Astrocyte (in vitro differentiated cells and primary cell): Measurements from ENCODE around the gene PRKG1. TPM values are rescaled to one million over a fixed set of nuclear protein-coding genes. Genes with fewer than 3 reads are reported as not detected.

ENCODE experiments used
- DNase-seq: peaks from one replicate; pipeline ENCODE4 v3.0.0-alpha.2; 2010; ENCODE audit warnings: low read depth
- FAIRE-seq: peaks from 2 replicates; lab custom pipeline; 2011; peaks lifted over from hg19 to GRCh38; lab: Jason Lieb, UNC
- H2AFZ ChIP-seq: 2 replicates; pipeline ENCODE4 v1.6.0; 2012; ENCODE audit warnings: low read depth, low read length, inconsistent platforms
- H3K27ac ChIP-seq: 2 replicates; pipeline ENCODE4 v1.5.1; 2011; ENCODE audit warnings: low read depth, low read length, inconsistent platforms
- H3K27me3 ChIP-seq: 2 replicates; pipeline ENCODE4 v1.6.0; 2011; ENCODE audit warnings: low read length, inconsistent platforms; ENCODE audit not compliant: insufficient read depth
- H3K36me3 ChIP-seq: 2 replicates; pipeline ENCODE4 v1.5.1; 2011; ENCODE audit warnings: low read length, inconsistent platforms; ENCODE audit not compliant: insufficient read depth
- H3K4me1 ChIP-seq: 2 replicates; pipeline ENCODE4 v1.5.1; 2011; ENCODE audit warnings: low read length, inconsistent platforms; ENCODE audit not compliant: insufficient read depth
- H3K4me2 ChIP-seq: 2 replicates; pipeline ENCODE4 v1.6.0; 2012; ENCODE audit warnings: low read length, inconsistent platforms
- H3K4me3 ChIP-seq: 2 replicates; pipeline ENCODE4 v1.5.1; 2011; ENCODE audit warnings: low read depth, mild to moderate bottlenecking, low read length, inconsistent platforms; ENCODE audit not compliant: insufficient read depth
- H3K79me2 ChIP-seq: 2 replicates; pipeline ENCODE4 v1.6.0; 2012; ENCODE audit warnings: mild to moderate bottlenecking, low read length, inconsistent platforms; ENCODE audit not compliant: insufficient read depth
- H3K9ac ChIP-seq: 2 replicates; pipeline ENCODE4 v1.6.0; 2012; ENCODE audit warnings: mild to moderate bottlenecking, low read length, inconsistent platforms
- H3K9me3 ChIP-seq: 2 replicates; pipeline ENCODE4 v1.5.1; 2012; ENCODE audit warnings: low read depth, mild to moderate bottlenecking, low read length, inconsistent platforms; ENCODE audit not compliant: insufficient read depth
- H4K20me1 ChIP-seq: 2 replicates; pipeline ENCODE4 v1.6.0; 2012; ENCODE audit warnings: low read length, inconsistent platforms; ENCODE audit not compliant: insufficient read depth
- H3K27ac Mint-ChIP-seq: one replicate; pipeline ENCODE4 v1.8.0; 2021; ENCODE audit warnings: mild to moderate bottlenecking, mixed read lengths; ENCODE audit not compliant: unreplicated experiment
- H3K27me3 Mint-ChIP-seq: one replicate; pipeline ENCODE4 v1.8.0; 2021; ENCODE audit warnings: low read depth, mixed read lengths; ENCODE audit not compliant: unreplicated experiment
- H3K36me3 Mint-ChIP-seq: one replicate; pipeline ENCODE4 v1.8.0; 2021; ENCODE audit warnings: low read depth, mixed read lengths; ENCODE audit not compliant: unreplicated experiment
- H3K4me1 Mint-ChIP-seq: one replicate; pipeline ENCODE4 v1.8.0; 2021; ENCODE audit warnings: low read depth, mixed read lengths; ENCODE audit not compliant: unreplicated experiment
- H3K4me3 Mint-ChIP-seq: one replicate; pipeline ENCODE4 v1.8.0; 2021; ENCODE audit warnings: mild to moderate bottlenecking, moderate library complexity, mixed read lengths; ENCODE audit not compliant: unreplicated experiment
- H3K9me3 Mint-ChIP-seq: one replicate; pipeline ENCODE4 v1.8.0; 2021; ENCODE audit warnings: mild to moderate bottlenecking, mixed read lengths; ENCODE audit not compliant: unreplicated experiment
- CTCF ChIP-seq: IDR thresholded peaks from 2 replicates; pipeline ENCODE4 v1.5.1; 2011; ENCODE audit warnings: low read depth, mild to moderate bottlenecking, inconsistent platforms, low read length, moderate library complexity; ENCODE audit not compliant: insufficient read depth
- EZH2 ChIP-seq: IDR thresholded peaks from 2 replicates; pipeline ENCODE4 v1.6.1; 2012; ENCODE audit warnings: mild to moderate bottlenecking, low read length, inconsistent platforms; ENCODE audit not compliant: insufficient read depth
- total RNA-seq: library from RNA; stranded (reverse); gene quantifications from 2 replicates; pipeline ENCODE4 v1.2.1, GENCODE V29; 2021

Gene PRKG1
- total RNA-seq, 1 donor from 2014 or later, result 3.1 TPM

- no peak overlapping the region for H3K9ac ChIP-seq
- no peaks in the 10 kb centered on the region for H3K4me1 ChIP-seq
- Mint-ChIP-seq H3K27me3 (no peaks in the 10 kb centered on the region), H3K4me1 (peaks cover 7% of the 10 kb centered on the region), H3K4me3 (no peak overlapping the region), H3K27ac (no peak overlapping the region), H3K36me3 (no peaks in the 10 kb centered on the region), H3K9me3 (peaks cover 14% of the 10 kb centered on the region)
- H3K4me3 ChIP-seq, result no peak overlapping the region
- no peaks in the 10 kb centered on the region for H3K36me3 ChIP-seq
- TF ChIP-seq CTCF (no peak), EZH2 (no peak)
- H4K20me1 ChIP-seq, result no peaks in the 10 kb centered on the region
- H3K79me2 ChIP-seq, result no peaks in the 10 kb centered on the region
- DNase-seq, result no peak
- FAIRE-seq, result no peak
- H3K27ac ChIP-seq, result no peak overlapping the region
- H2AFZ ChIP-seq, result no peak overlapping the region
- H3K4me2 ChIP-seq, result no peak overlapping the region
- H3K27me3 ChIP-seq, result no peaks in the 10 kb centered on the region
- no peaks in the 10 kb centered on the region for H3K9me3 ChIP-seq
Measured at GRCh38 chr10:52279546-52279945, 1205.3 kb downstream of the PRKG1 start.

GRCh38 chr10:52280051-52280450 is 1205.8 kb downstream of the PRKG1 start:
- Histone ChIP-seq H3K4me2 (no peak overlapping the region), H4K20me1 (no peaks in the 10 kb centered on the region), H3K4me3 (no peak overlapping the region), H3K27me3 (no peaks in the 10 kb centered on the region), H3K9me3 (no peaks in the 10 kb centered on the region), H3K4me1 (no peaks in the 10 kb centered on the region), H2AFZ (no peak overlapping the region), H3K79me2 (no peaks in the 10 kb centered on the region), H3K27ac (no peak overlapping the region), H3K9ac (no peak overlapping the region), H3K36me3 (no peaks in the 10 kb centered on the region)
- no peaks in the 10 kb centered on the region for H3K36me3 Mint-ChIP-seq
- TF ChIP-seq EZH2 (no peak), CTCF (no peak)
- H3K9me3 Mint-ChIP-seq, result peaks cover 10% of the 10 kb centered on the region
- H3K4me3 Mint-ChIP-seq, result no peak overlapping the region
- FAIRE-seq (no peak), DNase-seq (no peak)
- no peak overlapping the region for H3K27ac Mint-ChIP-seq
- peaks cover 7% of the 10 kb centered on the region for H3K4me1 Mint-ChIP-seq
- H3K27me3 Mint-ChIP-seq, result no peaks in the 10 kb centered on the region

- DNase-seq (no peak), FAIRE-seq (no peak)
- no peaks in the 10 kb centered on the region for H3K9me3 ChIP-seq
- H3K4me3 Mint-ChIP-seq, result no peak overlapping the region
- peaks cover 4% of the 10 kb centered on the region for H3K4me1 Mint-ChIP-seq
- no peak overlapping the region for H3K4me3 ChIP-seq
- H3K27me3 Mint-ChIP-seq, result no peaks in the 10 kb centered on the region
- no peak overlapping the region for H3K27ac Mint-ChIP-seq
- H3K9ac ChIP-seq, result no peak overlapping the region
- no peaks in the 10 kb centered on the region for H3K79me2 ChIP-seq
- H3K27me3 ChIP-seq, result no peaks in the 10 kb centered on the region
- H3K4me1 ChIP-seq, result no peaks in the 10 kb centered on the region
- H3K4me2 ChIP-seq, result no peak overlapping the region
- TF ChIP-seq CTCF (no peak), EZH2 (no peak)
- no peak overlapping the region for H3K27ac ChIP-seq
- H3K36me3 Mint-ChIP-seq, result no peaks in the 10 kb centered on the region
- no peaks in the 10 kb centered on the region for H4K20me1 ChIP-seq
- H3K9me3 Mint-ChIP-seq, result no peaks in the 10 kb centered on the region
- H3K36me3 ChIP-seq, result no peaks in the 10 kb centered on the region
- H2AFZ ChIP-seq, result no peak overlapping the region
Measured at GRCh38 chr10:52283174-52283573, 1208.9 kb downstream of the PRKG1 start.
